ENCODE results near the gene BNC2. TPM values are rescaled to one million over a fixed set of nuclear protein-coding genes. Genes with fewer than 3 reads are reported as not detected.

The BNC2 gene
- total RNA-seq, 1 donor from 2014 or later: 2.4 TPM

- H3K27me3 ChIP-seq: no peaks in the 10 kb centered on the region
- Mint-ChIP-seq H3K27ac (no peak overlapping the region), H3K4me3 (no peak overlapping the region)
These were observed 119.9 kb downstream of the BNC2 start for GRCh38 chr9:16750553-16750952.

DNA sequence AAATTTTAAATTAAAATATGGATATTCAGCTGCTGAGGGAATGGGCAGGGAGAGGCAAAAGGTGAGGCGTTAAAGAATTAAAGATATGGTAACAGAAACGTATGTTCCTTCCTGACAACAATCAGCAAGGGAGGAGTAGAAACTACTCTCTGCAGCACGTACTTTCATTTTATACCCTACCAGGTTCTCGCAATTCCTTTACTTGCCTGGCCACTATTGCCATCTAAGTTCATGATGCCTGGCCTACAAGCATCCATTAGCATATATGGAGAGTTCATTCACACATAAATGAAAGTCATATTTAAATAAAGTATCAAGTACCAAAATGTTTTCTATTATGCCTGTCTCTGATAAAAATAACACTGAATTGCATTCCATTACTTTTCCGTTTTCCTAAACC lies 125.1 kb downstream of the BNC2 start:
- no peak overlapping the region for H3K27ac Mint-ChIP-seq

More at GRCh38 chr9:16750553-16750952, 119.9 kb downstream of the BNC2 start:
- H3F3A ChIP-seq (ENCODE audit: low read depth): no peaks in the 10 kb centered on the region
- Mint-ChIP-seq H3K4me1 (peaks cover 5% of the 10 kb centered on the region), H3K27me3 (ENCODE audit: insufficient read depth, low read depth) (no peaks in the 10 kb centered on the region), H3K36me3 (no peaks in the 10 kb centered on the region), H3K9me3 (no peaks in the 10 kb centered on the region)
- H3K9me3 ChIP-seq (ENCODE audit: low read depth): no peaks in the 10 kb centered on the region
- no peak overlapping the region for H3K27ac ChIP-seq
- no peaks in the 10 kb centered on the region for H3K36me3 ChIP-seq
- H3K79me2 ChIP-seq (ENCODE audit: low read depth): no peaks in the 10 kb centered on the region
- no peaks in the 10 kb centered on the region for H3K4me1 ChIP-seq
- H4K20me1 ChIP-seq (ENCODE audit: low read depth): no peaks in the 10 kb centered on the region
- DNase-seq (ENCODE audit: low spot score): no peak
- H3K9ac ChIP-seq: no peak overlapping the region
- no peak for TF ChIP-seq EZH2phosphoT487 (IDR thresholded peaks at IDR 0.05)
- TF ChIP-seq EZH2 (IDR thresholded peaks at IDR 0.05): no peak
- no peak for TF ChIP-seq CTCF (IDR thresholded peaks at IDR 0.05)
- no peak overlapping the region for H2AFZ ChIP-seq (replicated peaks)
- no peak overlapping the region for H3K4me2 ChIP-seq
- H3K4me3 ChIP-seq: no peak overlapping the region

GRCh38 chr9:16744394-16744793 lies 126.1 kb downstream of the BNC2 start:
- no peaks in the 10 kb centered on the region for H3K27me3 ChIP-seq
- TF ChIP-seq CTCF (IDR thresholded peaks at IDR 0.05): no peak
- H3F3A ChIP-seq (ENCODE audit: low read depth): no peaks in the 10 kb centered on the region
- Mint-ChIP-seq H3K9me3 (no peaks in the 10 kb centered on the region), H3K4me3 (no peak overlapping the region), H3K36me3 (no peaks in the 10 kb centered on the region), H3K27ac (no peak overlapping the region), H3K4me1 (peaks cover 5% of the 10 kb centered on the region), H3K27me3 (ENCODE audit: insufficient read depth, low read depth) (no peaks in the 10 kb centered on the region)
- no peaks in the 10 kb centered on the region for H4K20me1 ChIP-seq (ENCODE audit: low read depth)
- H3K4me1 ChIP-seq: no peaks in the 10 kb centered on the region
- H3K79me2 ChIP-seq (ENCODE audit: low read depth): no peaks in the 10 kb centered on the region
- H3K9me3 ChIP-seq (ENCODE audit: low read depth): no peaks in the 10 kb centered on the region
- H3K4me3 ChIP-seq: no peak overlapping the region
- no peaks in the 10 kb centered on the region for H3K36me3 ChIP-seq
- no peak overlapping the region for H3K4me2 ChIP-seq
- H3K27ac ChIP-seq: no peak overlapping the region
- DNase-seq (ENCODE audit: low spot score): no peak
- no peak overlapping the region for H2AFZ ChIP-seq (replicated peaks)
- no peak overlapping the region for H3K9ac ChIP-seq

More for the DNA sequence above, 125.1 kb downstream of the BNC2 start:
- no peak overlapping the region for H3K9ac ChIP-seq
- H3K36me3 ChIP-seq: no peaks in the 10 kb centered on the region
- no peaks in the 10 kb centered on the region for H4K20me1 ChIP-seq (ENCODE audit: low read depth)
- no peaks in the 10 kb centered on the region for H3F3A ChIP-seq (ENCODE audit: low read depth)
- H3K9me3 Mint-ChIP-seq: no peaks in the 10 kb centered on the region
- H3K27me3 Mint-ChIP-seq (ENCODE audit: insufficient read depth, low read depth): no peaks in the 10 kb centered on the region
- DNase-seq (ENCODE audit: low spot score): no peak
- H3K36me3 Mint-ChIP-seq: no peaks in the 10 kb centered on the region
- no peak overlapping the region for H3K27ac ChIP-seq
- H3K79me2 ChIP-seq (ENCODE audit: low read depth): no peaks in the 10 kb centered on the region
- H3K4me3 Mint-ChIP-seq: no peak overlapping the region
- H3K4me3 ChIP-seq: no peak overlapping the region
- no peak overlapping the region for H2AFZ ChIP-seq (replicated peaks)
- H3K4me1 Mint-ChIP-seq: peaks cover 5% of the 10 kb centered on the region
- TF ChIP-seq EZH2phosphoT487 (IDR thresholded peaks at IDR 0.05) (no peak), EZH2 (IDR thresholded peaks at IDR 0.05) (no peak), CTCF (IDR thresholded peaks at IDR 0.05) (no peak)
- H3K9me3 ChIP-seq (ENCODE audit: low read depth): no peaks in the 10 kb centered on the region
- H3K4me2 ChIP-seq: no peak overlapping the region
- no peaks in the 10 kb centered on the region for H3K27me3 ChIP-seq
- H3K4me1 ChIP-seq: no peaks in the 10 kb centered on the region
